ENCODE results near the gene EDEM3.

EDEM3 gene

DNA sequence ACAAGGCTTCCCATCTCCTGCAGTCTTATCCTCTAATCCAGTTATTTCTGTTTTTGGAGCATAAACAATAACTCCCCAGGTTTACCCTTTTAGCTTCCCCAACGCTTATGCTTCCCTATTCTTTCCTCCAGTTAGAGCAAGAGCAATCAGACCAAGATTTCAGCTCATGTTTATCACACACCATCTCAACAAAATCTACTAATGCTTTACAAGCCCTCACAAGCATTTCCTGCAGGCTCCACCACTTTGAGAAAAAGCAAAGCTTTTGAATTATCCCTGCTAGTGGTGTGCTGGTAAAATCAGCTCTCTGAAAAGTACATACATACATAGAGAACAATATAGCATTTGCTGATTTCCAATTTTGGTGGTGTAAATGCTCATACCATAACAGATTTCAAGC is 92.9 kb downstream of the EDEM3 start:
- TF ChIP-seq POLR2A (IDR thresholded peaks at IDR 0.05; ENCODE audit: low read length) (no peak), GATA1 (IDR thresholded peaks at IDR 0.05; ENCODE audit: low read depth, low read length) (no peak)
- no peak for DNase-seq

DNA sequence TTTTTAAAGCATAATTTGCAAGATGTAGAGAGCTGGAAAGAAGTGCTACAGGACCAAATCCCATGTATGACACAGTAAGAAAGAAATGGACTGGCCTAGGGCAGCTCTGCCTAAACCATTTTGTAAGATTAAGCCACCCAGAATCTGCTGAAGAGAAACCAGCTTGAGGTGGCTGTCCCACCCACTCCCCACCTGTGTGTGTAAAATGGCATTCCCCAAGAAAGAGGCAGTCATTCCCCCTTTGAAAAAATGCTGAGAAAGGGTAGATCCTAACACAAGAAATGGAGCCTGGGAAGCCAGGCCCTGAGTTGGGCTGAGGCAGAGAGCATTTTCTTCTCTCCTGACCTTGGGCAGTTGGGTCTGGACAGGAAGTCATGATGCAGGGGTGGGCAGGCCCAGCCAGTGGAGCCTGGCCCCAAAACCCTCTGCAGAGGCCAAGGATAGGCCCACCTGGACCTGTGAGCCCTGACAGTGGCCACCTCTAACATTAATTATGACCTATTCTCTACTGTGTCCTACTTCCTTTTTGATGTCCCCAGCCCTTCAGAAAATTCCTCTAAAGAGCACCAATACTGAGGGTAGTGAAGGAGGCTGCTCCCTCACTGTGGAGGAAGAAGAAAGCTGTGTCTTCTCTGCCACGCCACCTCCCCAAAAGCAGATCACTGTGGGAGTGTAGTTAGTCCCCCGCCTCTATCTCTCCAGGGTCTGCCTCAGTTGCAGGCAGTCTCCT is 94.0 kb downstream of the EDEM3 start:
- DNase-seq = no peak
- no peak for TF ChIP-seq POLR2A (IDR thresholded peaks at IDR 0.05; ENCODE audit: low read length)
- no peak for TF ChIP-seq GATA1 (IDR thresholded peaks at IDR 0.05; ENCODE audit: low read depth, low read length)

DNA sequence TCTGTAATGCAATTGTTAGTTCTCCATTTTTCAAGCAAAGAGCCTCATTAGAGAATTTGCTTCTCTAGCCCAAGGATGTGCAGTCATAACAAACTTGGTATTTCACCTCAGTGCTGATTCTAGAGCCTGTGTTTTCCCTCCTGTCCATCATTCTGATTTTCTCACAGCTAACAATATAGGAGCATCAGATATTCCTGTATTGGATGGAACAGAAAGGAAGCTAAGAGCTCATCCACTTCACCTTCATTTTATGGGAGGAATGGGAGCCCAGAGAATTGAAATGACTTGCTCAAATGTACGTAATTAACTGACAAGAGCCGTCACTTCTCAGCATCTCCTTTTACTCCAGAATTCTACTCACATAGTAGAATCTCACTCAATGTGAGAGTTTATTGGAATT is 96.6 kb downstream of the EDEM3 start:
- TF ChIP-seq GATA1 (IDR thresholded peaks at IDR 0.05; ENCODE audit: low read depth, low read length) (no peak), POLR2A (IDR thresholded peaks at IDR 0.05; ENCODE audit: low read length) (no peak)

DNA sequence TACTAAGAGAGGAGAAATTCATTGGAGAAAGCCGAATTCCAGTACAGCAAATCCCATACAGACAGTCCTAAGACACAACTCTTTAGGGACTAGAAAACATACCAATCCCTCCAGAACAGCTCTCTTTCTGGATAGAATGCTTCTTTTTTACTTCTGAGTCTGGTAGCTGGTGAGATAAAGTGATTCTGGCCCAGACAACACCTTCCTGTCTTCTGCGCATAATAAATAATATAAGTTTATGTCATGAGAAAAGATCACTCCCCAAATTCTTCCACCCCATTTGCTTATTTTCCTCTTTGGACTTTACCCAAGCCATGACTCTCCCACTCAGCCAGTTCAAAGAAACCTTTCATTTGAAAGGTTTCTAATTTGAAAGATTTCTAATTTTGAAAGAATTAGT is 98.4 kb downstream of the EDEM3 start:
- DNase-seq = no peak
- no peak for TF ChIP-seq POLR2A (IDR thresholded peaks at IDR 0.05; ENCODE audit: low read length)
- TF ChIP-seq GATA1 (IDR thresholded peaks at IDR 0.05; ENCODE audit: low read depth, low read length) = no peak

More for the DNA sequence above, 96.6 kb downstream of the EDEM3 start:
- DNase-seq = no peak

DNA sequence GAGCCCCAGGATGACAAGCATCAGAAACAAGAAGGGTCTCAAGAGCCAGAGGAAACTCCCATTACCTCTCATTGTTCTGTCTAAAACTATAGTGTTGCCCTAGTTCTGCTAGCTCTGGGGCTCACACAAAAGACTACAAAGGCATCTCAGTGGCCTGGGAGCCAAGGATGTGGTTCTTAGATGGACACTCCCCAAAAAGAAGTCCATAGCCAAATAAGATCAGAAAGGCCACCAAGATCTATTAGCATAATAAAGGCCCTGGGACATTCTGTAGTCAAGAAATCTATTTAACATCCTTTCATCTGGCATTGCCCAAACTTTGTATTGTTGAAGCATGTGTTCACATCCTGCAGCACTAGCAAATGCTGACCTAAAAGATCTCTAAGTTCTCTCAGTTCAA is 99.5 kb downstream of the EDEM3 start:
- TF ChIP-seq POLR2A (IDR thresholded peaks at IDR 0.05; ENCODE audit: low read length) (no peak), GATA1 (IDR thresholded peaks at IDR 0.05; ENCODE audit: low read depth, low read length) (no peak)
- DNase-seq = no peak

DNA sequence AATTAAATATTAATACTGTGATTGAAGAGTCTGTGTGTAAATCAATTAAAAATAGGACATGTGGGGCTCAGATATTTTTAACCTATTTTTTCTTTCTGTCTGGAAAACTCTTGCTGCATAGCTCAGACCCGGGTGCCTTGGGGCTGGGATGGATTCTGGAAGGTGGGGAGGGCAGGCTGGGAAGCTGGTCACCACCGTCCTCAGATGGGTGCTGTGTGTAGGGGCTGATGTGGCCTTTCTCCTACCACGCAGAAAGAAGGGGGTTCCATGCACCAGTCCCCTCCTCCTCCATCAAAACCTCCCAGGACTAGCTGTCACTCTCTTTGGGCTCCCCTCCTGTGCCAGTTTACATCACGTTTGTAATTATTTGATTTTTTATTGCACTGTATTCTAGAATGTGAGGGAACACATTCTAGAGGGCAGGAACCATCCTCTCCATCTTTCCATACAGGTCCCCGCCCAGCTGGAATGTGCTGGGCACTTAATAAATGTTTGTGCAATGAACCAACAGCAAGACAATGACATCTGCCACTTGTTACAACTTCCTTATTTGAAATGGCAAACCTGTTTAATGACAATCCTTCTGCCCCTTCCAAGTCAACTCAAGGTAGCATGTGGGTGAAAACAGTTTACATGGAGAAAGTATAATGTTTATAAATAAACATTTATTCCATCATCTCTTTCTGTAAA is 104.3 kb downstream of the EDEM3 start:
- DNase-seq = no peak
- TF ChIP-seq POLR2A (IDR thresholded peaks at IDR 0.05; ENCODE audit: low read length) (no peak), GATA1 (IDR thresholded peaks at IDR 0.05; ENCODE audit: low read depth, low read length) (no peak)

DNA sequence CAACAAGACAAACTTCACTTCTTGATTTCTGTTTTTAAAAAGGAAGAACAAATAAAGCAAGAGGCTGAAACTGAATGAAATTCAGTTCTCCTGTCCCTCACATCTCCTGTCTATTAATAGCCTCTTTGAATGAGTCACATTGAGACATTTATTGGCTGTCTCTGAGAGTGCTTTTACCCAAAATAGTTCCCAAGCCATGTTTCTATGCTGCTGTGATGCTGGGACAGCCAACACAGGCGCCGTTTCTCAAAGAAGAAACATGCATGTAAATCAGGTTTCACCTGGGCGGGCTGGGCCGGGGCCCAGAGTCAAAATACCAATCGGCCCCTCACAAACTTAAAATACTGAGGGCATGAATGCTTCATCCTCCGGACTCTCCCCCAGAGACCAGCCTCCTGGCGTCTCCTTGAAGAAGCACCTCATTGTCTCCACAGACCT is 105.2 kb downstream of the EDEM3 start:
- TF ChIP-seq GATA1 (IDR thresholded peaks at IDR 0.05; ENCODE audit: low read depth, low read length) (no peak), POLR2A (IDR thresholded peaks at IDR 0.05; ENCODE audit: low read length) (no peak)
- no peak for DNase-seq

DNA sequence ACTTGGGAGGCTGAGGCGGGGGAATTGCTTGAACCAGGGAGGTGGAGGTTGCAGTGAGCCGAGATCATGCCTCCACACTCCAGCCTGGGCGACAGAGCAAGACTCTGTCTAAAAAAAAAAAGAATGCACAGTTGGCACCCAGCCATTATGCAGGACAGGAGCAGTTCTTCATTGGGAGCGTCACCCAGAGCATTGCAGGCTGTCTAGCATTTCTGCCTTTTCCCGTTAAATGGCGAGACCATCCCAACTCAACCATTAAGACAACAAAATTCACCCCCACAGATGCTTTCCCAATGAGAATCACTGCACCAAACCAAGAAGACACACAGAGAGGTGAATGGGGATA is 105.8 kb downstream of the EDEM3 start:
- DNase-seq = no peak
- TF ChIP-seq POLR2A (IDR thresholded peaks at IDR 0.05; ENCODE audit: low read length) = no peak
- TF ChIP-seq GATA1 (IDR thresholded peaks at IDR 0.05; ENCODE audit: low read depth, low read length) = no peak

DNA sequence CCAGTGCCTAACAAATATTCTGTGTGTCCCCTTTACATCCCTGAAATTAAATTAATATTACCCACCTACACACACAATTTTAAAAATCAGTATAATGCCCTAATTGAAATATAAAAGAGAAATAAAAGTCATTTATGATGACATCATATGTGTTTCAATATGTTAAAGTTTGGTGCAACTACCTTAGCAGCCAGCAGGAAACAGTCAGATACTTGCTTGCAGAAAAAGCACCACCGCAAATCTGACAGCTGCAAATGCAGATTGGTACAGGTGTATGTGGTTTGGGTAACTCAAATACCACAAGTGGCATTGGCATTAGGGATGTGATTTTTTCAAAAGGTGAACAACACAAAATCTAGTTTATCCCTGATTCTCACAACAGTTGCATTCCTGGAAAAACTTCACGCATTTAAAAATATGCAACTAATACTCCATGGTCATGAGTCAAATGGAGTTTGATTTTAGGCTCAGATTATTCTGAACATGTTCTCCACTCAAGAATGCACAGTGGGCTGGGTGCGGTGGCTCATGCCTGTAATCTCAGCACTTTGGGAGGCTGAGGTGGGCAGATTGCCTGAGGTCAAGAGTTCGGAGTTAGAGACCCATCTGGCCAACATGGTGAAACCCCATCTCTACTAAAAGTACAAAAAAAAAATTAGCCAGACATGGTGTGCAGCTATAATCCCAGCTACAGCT is 106.3 kb downstream of the EDEM3 start:
- TF ChIP-seq GATA1 (IDR thresholded peaks at IDR 0.05; ENCODE audit: low read depth, low read length) (no peak), POLR2A (IDR thresholded peaks at IDR 0.05; ENCODE audit: low read length) (no peak)

DNA sequence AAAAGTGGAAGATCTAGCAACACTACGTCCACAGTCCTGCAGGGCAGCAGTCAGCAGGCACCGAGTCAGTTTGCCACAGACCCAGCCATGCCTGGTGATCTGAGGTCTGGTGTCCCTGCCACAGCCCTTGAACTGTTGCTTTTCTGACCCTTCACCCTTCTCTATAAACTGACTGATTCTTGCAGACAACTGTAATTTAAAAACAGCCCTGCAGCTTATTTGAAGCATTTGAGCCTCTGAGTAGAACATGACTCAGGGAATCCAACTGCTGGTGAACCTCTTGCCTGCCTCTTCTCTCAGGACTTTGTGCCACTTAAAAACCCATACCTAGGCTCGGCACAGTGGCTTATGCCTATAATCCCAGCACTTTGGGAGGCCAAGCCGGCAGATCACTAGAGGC is 107.2 kb downstream of the EDEM3 start:
- TF ChIP-seq POLR2A (IDR thresholded peaks at IDR 0.05; ENCODE audit: low read length) = no peak
- TF ChIP-seq GATA1 (IDR thresholded peaks at IDR 0.05; ENCODE audit: low read depth, low read length) = no peak
- DNase-seq = no peak

More for the DNA sequence above, 106.3 kb downstream of the EDEM3 start:
- no peak for DNase-seq

DNA sequence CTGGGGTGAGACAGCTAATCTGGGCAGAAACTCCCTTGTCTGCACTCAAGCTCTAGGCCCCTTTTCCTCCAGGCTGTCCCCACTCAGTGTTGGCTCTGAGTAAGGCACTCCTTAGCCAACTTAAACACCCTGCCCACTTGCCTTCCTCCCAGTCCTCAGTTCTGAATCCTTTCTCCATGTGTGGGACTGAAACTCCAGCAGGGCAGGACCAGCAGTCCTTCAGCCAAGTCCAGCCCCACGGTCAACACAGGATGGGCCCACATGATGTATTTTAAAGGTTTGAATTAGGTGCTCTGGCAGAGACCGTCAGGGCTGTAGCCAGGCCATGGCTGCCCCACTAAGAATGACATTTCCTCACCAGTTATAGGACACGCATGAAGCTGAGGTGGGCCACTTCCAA is 107.8 kb downstream of the EDEM3 start:
- no peak for TF ChIP-seq POLR2A (IDR thresholded peaks at IDR 0.05; ENCODE audit: low read length)
- TF ChIP-seq GATA1 (IDR thresholded peaks at IDR 0.05; ENCODE audit: low read depth, low read length) = no peak
- DNase-seq = no peak

DNA sequence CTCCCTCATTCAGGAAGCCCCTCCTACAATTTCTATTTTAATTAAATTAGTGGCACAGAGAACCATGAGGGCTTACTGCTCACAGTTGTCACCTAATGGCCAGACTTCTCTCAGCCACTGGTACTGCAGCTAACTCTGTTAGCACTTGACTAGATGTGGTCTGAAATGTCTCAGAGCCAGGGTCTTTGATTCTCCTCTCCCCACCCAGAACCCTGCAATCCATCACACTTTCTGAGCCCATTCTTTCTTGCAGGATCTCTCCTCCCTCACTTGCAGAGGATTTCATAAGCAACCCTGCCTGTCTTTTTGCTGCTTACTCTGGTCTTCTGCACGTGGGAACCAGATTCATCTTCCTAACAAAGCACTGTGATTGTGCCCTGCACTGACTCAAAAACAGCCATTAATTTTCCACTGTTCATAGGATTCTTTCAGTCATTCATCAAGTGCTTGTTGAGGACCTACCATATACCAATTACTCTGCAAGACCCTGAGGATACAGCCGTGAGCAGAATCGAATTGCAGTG is 108.4 kb downstream of the EDEM3 start:
- TF ChIP-seq POLR2A (IDR thresholded peaks at IDR 0.05; ENCODE audit: low read length) (no peak), GATA1 (IDR thresholded peaks at IDR 0.05; ENCODE audit: low read depth, low read length) (no peak)

DNA sequence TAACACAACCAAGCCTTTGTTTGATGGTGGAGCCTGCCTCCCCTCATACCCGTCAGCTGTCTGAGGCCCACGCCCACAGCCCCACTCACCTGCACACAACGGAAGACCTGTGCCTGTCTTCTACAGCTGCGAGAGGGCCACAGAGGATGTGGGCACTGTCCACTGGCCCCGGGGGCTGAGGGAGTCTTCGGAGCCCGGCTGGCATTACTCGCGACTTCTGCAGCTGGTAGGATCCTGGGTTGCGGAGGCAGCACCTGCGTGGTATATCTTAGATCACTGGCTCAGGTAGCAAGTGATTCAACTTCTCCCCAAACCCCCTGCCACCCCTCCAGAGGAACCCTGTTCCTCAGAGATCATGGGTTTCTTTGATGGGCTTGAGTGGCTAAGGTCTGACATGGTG is 109.9 kb downstream of the EDEM3 start:
- no peak for DNase-seq
- no peak for TF ChIP-seq POLR2A (IDR thresholded peaks at IDR 0.05; ENCODE audit: low read length)
- no peak for TF ChIP-seq GATA1 (IDR thresholded peaks at IDR 0.05; ENCODE audit: low read depth, low read length)

More for the DNA sequence above, 108.4 kb downstream of the EDEM3 start:
- no peak for DNase-seq

DNA sequence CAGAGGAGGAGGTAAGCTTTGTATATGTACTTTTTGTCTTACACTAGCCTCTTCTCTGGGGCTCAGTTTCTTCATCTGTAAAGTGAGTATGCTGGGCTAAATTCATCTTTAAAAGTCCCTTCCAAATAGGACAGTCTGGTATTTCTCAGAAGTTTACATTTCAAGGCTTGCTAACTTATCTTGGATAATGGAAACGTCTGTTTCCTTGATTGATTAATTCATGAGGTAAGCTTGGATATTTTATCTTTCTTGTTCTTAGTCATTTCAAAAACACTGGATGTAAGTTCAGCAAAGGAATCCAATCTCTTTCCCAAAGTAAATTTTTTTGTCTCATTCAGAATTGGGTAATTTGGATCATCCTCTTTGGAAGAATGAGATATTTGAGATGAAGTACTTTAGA is 111.0 kb downstream of the EDEM3 start:
- TF ChIP-seq GATA1 (IDR thresholded peaks at IDR 0.05; ENCODE audit: low read depth, low read length) (no peak), POLR2A (IDR thresholded peaks at IDR 0.05; ENCODE audit: low read length) (no peak)
- DNase-seq = no peak

Measured in erythroblast (primary cell).